ENCODE results near the gene NUP93.
"Not testable (repeated sequence)": the region's sequence is repeated elsewhere in the genome, so short reads cannot be mapped to it uniquely, and the experiment has no call there.

The NUP93 gene

DNA sequence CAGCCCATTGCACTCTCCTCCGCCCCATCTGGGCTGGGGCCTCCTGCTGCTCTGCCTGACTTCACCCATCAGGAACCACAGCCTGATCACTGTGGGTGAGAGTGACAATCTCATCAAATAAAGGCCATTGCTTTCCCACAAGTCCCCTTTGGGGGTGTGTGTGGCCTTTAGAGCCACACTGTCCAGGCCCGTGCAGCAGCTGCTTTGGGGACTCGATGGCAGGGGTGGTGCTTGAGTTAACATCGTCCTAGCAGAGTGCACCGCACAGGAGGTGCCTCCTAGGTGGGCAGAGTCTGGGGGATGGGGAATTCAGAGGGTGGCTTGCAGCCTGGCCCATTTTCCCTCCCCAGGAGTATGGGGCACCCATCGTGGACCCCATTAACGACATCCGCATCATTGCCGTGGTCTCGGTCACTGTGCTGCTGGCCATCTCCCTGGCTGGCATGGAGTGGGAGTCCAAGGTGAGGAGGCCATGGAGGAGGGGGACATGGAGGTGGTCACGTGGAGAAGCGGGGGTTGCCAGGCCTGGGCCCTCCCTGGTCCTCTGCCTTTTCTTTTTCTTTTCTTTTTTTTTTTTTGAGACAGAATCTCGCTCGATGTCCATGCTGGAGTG, 140.5 kb downstream of the NUP93 start:
- DNase-seq (ENCODE audit: low read depth): no peak

GRCh38 chr16:56871172-56871593, 141.3 kb downstream of the NUP93 start:
- DNase-seq (ENCODE audit: low read depth): no peak

- DNase-seq (ENCODE audit: low read depth): no peak
These were observed 143.0 kb downstream of the NUP93 start for GRCh38 chr16:56872863-56873391.

DNA sequence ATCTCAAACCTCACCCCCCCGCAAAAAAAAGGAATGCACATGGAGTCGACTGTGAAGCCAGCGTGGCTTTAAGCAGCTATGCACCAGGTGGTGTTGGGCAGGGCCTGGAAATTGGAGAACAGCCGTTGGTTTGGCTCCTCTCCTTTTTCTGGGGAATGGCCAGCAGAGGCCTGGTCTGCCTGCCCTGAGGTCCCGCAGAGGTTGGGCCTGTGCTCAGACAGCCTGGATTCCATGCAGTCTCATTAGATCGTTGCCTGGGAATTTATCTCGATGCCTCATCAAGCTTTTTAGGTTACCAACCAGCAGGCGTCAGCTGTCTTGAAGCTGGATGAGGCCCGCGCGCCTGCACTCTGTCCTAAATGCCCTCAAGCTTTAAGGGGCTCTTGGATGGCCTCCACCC, 144.9 kb downstream of the NUP93 start:
- DNase-seq (ENCODE audit: low read depth): no peak

GRCh38 chr16:56876048-56876447, 146.1 kb downstream of the NUP93 start:
- DNase-seq (ENCODE audit: low read depth): no peak

GRCh38 chr16:56877486-56878182, 147.7 kb downstream of the NUP93 start:
- no peak for DNase-seq (ENCODE audit: low read depth)

DNA sequence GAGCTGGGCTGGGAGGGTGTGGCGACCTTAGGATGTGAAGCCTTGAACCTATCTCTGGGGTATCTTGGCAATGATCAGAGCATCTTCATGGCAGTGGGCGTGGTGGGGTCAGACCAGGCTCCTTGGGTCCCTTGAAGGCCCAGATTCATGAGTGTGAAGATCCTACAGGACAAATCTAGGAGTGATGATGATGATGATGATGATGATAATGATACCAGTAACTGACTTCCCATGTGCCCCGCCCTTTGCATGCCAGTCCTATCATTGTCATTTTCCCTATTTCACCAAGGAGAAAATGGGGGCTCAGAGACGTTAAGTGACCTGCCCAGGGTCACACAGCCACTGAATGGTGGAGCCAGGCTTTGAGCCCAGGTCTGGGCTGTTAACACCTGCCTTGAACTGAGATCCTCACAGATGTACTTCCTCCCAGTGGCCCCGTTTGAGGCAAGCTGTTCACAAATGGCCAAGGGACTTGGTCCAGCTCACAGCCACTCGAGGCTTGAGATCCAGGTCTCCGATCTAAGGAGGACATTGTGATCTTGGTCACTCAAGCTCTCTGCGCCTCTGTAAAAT, 148.4 kb downstream of the NUP93 start:
- no peak for DNase-seq (ENCODE audit: low read depth)

DNA sequence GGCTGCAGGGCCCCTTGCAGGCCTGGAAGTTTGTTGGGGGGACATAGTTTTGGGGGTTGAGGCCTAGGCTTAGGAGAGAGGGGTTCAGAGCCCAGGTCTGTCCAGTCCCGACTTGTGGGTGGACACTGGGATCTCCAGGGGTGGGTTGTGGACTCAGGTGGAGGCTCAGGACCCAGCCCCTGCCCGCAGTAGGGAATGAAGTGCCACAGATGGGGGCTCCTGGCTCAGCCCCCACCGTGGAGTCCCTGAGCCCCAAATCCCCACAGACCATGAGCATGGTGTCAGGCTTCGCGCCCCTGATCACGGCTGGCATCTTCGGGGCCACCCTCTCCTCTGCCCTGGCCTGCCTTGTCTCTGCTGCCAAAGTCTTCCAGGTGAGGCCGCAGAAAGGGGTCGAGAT, 149.3 kb downstream of the NUP93 start:
- no peak for DNase-seq (ENCODE audit: low read depth)

GRCh38 chr16:56880176-56880575, 150.2 kb downstream of the NUP93 start:
- no peak for DNase-seq (ENCODE audit: low read depth)

GRCh38 chr16:56880685-56881084, 150.8 kb downstream of the NUP93 start:
- no peak for DNase-seq (ENCODE audit: low read depth)

- DNase-seq (ENCODE audit: low read depth): no peak
These were observed 152.3 kb downstream of the NUP93 start for GRCh38 chr16:56882077-56882800.

DNA sequence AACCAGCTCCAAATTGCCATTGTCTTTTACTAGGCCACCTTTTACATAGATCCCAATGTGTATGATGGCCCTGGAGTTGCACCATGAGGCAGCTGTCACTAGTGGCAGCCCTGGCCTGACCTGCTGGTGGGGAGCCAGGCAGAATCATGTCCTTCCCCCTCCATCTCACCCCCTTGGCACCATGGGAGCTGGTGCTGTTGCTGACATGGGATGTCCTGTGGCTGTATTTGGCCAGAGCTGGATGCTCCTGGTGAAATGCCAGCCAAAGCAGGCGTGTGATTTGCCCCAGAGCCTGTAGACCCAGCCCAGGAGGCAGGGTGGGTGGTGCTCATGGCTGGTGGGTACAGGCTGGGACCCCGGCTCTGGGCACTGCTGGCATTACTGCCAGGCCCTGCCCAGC, 153.7 kb downstream of the NUP93 start:
- DNase-seq (ENCODE audit: low read depth): no peak

- no peak for DNase-seq (ENCODE audit: low read depth)
These were observed 154.2 kb downstream of the NUP93 start for GRCh38 chr16:56884026-56884582.

- DNase-seq (ENCODE audit: low read depth): not testable (repeated sequence)
These were observed 155.0 kb downstream of the NUP93 start for GRCh38 chr16:56884929-56885328.

DNA sequence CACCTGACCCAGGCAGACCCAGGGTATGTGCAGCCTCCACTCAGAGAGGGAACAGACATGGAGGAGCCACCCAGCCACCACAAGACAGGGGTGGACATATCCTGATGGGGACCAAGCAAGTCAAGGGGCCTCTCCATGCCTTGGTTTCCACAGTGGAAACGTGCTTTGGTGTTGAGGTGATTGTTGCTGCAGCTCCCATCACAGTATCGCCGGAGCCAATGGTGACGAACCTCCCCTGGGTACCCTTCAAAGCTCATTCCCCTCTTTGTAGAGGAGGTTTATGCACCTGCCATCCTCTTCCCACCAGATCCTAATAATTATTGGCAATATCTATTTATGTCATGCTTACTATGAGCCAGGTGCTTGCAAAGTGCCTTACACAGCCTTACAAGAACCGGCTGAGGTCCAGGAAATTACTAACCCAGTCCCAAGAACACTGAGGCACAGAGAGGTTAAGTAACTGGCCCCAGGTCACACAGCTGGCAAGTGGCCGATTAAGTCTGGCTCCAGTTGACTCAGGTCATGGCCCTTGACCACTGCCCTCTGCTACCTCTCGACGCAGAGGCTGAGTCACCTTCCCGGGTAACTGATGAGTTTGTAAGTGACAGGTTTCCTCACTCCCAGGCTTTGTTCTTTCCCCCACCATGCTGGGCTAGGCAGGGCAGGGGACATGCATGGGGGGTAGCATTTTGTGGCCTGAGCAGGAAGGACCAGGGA, 155.7 kb downstream of the NUP93 start:
- DNase-seq (ENCODE audit: low read depth): no peak

DNA sequence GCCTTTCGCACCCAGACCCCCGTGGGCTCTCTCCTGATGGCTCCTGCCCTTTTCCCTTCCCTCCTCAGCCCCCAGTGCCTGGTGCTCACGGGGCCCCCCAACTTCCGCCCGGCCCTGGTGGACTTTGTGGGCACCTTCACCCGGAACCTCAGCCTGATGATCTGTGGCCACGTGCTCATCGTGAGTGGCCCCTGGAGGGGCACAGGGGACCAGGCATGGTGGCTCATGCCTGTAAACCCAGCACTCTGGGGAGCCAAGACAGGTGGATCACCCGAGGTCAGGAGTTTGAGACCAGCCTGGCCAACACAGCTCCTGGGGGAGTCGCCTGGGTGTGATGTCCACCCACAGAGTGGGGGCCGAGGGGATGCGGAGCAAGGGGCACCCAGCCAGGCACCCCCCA, 156.4 kb downstream of the NUP93 start:
- DNase-seq (ENCODE audit: low read depth): no peak

DNA sequence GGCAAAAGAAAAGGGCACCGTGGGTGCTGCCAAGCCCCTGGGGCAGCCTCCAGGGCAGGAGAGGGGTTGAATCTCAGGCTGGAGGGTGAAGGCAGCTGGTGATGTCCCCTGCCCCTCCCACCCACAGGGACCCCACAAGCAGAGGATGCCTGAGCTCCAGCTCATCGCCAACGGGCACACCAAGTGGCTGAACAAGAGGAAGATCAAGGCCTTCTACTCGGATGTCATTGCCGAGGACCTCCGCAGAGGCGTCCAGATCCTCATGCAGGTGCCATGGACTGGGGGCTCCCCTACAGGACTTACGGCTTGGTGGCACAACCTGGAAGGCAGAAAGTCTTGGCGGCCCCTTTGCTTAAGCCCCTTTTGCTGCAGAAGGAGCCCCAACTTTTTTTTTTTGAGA, 156.9 kb downstream of the NUP93 start:
- no peak for DNase-seq (ENCODE audit: low read depth)

- DNase-seq (ENCODE audit: low read depth): no peak
These were observed 158.9 kb downstream of the NUP93 start for GRCh38 chr16:56888806-56889205.

- DNase-seq (ENCODE audit: low read depth): no peak
These were observed 159.3 kb downstream of the NUP93 start for GRCh38 chr16:56889206-56889605.

DNA sequence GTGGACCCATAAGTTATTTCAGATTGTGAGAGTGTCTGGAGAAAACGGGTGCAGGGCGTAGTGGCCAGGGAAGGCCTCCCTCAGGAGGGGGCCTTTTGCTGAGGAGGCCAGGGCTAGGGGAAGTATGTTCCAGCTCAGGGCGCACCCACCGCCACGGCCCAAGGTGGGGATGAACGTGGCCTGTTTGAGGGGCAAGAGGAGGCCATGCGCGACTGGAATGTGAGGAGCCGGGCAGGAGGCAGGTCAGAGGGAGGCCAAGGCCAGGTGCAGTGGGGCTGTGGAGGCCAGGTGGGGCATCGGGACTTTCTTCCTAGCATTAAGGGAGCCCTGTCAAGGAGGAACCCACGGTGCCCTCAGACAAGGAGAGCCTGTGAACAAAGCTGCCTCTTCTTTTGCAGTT, 161.8 kb downstream of the NUP93 start:
- no peak for DNase-seq (ENCODE audit: low read depth)

DNA sequence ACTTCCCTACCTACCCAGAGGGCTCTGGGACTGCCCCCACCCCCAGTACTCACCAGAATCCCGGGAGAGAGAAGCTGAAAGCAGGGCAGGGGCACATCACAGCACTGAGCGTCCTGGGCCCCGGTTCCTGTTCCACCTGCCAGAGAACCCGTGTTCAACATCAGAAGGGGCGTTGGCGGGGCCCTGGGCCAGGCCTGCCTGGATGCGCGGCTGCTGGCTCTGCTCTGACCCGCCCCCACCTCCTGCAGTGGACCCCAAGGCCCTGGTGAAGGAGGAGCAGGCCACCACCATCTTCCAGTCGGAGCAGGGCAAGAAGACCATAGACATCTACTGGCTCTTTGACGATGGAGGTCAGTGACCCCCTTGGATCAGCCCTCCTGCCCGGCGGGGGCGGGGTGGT, 162.8 kb downstream of the NUP93 start:
- DNase-seq (ENCODE audit: low read depth): no peak

Data from HS-5 (cell line).